Activated T-cell treated with anti-CD3 and anti-CD28 coated beads, Interleukin-2, amount 50 U/mL, for 24 hours (primary cell): ENCODE measurements around the gene TBX10.
"Not testable (repeated sequence)": the region's sequence is repeated elsewhere in the genome, so short reads cannot be mapped to it uniquely, and the experiment has no call there.

ENCODE experiments used
- DNase-seq: peaks from one replicate; pipeline ENCODE4 v3.0.0-alpha.2; 2020
- H3K27ac Mint-ChIP-seq: 2 replicates; pipeline ENCODE4 v1.8.0; 2020; ENCODE audit warnings: mild to moderate bottlenecking, mixed read lengths
- H3K27me3 Mint-ChIP-seq: 2 replicates; pipeline ENCODE4 v1.8.0; 2020; ENCODE audit warnings: mixed read lengths
- H3K36me3 Mint-ChIP-seq: 2 replicates; pipeline ENCODE4 v1.8.0; 2020; ENCODE audit warnings: low read depth, mixed read lengths
- H3K4me1 Mint-ChIP-seq: 2 replicates; pipeline ENCODE4 v1.8.0; 2020; ENCODE audit warnings: low read depth, mixed read lengths
- H3K4me3 Mint-ChIP-seq: 2 replicates; pipeline ENCODE4 v1.8.0; 2020; ENCODE audit warnings: mild to moderate bottlenecking, moderate library complexity, mixed read lengths
- H3K9me3 Mint-ChIP-seq: 2 replicates; pipeline ENCODE4 v1.8.0; 2020; ENCODE audit warnings: mixed read lengths

Gene TBX10

DNA sequence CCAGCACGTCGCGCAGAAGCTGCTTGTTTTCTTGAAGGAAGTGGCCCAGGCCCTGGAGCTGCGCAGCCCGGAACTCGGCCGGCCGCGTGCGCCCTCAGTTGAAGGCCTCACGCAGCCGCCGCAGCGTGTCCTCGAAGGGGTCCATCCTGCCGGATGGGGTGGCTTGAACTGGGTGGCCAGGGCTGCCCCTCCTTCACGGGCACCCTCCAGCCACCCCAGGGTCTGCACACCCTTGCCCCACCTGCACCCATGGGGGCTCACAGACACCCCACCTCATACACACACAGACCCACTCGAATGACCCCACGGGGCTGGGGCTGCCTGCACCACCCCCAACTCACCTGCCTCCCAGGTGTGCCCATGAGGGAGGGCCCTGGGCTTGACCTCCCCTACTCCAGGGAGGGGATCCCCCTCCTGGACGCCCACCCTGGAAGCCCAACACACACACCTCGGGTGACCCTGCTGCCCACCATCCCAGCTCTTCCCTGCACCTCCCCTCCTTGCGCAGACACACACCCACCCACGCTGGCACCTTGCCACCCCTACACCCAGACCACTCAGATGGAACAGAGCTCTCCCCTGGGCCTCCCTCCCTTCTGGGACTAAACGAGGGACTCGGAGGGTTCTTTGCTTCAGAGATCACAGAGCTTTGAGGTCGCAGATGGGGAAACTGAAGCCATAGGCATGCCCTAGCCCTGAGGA, 28.1 kb upstream of the TBX10 start:
- DNase-seq: no peak
- H3K9me3 Mint-ChIP-seq: no peaks in the 10 kb centered on the region
- no peaks in the 10 kb centered on the region for H3K36me3 Mint-ChIP-seq
- H3K4me3 Mint-ChIP-seq: no peak overlapping the region
- H3K27ac Mint-ChIP-seq: no peak overlapping the region
- H3K27me3 Mint-ChIP-seq: no peaks in the 10 kb centered on the region
- no peaks in the 10 kb centered on the region for H3K4me1 Mint-ChIP-seq

- H3K27ac Mint-ChIP-seq: no peak overlapping the region
- no peaks in the 10 kb centered on the region for H3K27me3 Mint-ChIP-seq
- H3K9me3 Mint-ChIP-seq: no peaks in the 10 kb centered on the region
- no peaks in the 10 kb centered on the region for H3K36me3 Mint-ChIP-seq
- H3K4me1 Mint-ChIP-seq: no peaks in the 10 kb centered on the region
- no peak overlapping the region for H3K4me3 Mint-ChIP-seq
- DNase-seq: no peak
Measured at GRCh38 chr11:67666676-67667489, 27.3 kb upstream of the TBX10 start.

- Mint-ChIP-seq H3K36me3 (no peaks in the 10 kb centered on the region), H3K4me1 (no peaks in the 10 kb centered on the region), H3K4me3 (no peak overlapping the region), H3K9me3 (no peaks in the 10 kb centered on the region), H3K27me3 (no peaks in the 10 kb centered on the region), H3K27ac (no peak overlapping the region)
- no peak for DNase-seq
Measured at GRCh38 chr11:67666303-67666645, 26.7 kb upstream of the TBX10 start.

- Mint-ChIP-seq H3K27me3 (no peaks in the 10 kb centered on the region), H3K9me3 (no peaks in the 10 kb centered on the region), H3K36me3 (no peaks in the 10 kb centered on the region), H3K4me1 (no peaks in the 10 kb centered on the region), H3K27ac (no peak overlapping the region), H3K4me3 (no peak overlapping the region)
- no peak for DNase-seq
Measured at GRCh38 chr11:67665541-67666302, 26.2 kb upstream of the TBX10 start.

DNA sequence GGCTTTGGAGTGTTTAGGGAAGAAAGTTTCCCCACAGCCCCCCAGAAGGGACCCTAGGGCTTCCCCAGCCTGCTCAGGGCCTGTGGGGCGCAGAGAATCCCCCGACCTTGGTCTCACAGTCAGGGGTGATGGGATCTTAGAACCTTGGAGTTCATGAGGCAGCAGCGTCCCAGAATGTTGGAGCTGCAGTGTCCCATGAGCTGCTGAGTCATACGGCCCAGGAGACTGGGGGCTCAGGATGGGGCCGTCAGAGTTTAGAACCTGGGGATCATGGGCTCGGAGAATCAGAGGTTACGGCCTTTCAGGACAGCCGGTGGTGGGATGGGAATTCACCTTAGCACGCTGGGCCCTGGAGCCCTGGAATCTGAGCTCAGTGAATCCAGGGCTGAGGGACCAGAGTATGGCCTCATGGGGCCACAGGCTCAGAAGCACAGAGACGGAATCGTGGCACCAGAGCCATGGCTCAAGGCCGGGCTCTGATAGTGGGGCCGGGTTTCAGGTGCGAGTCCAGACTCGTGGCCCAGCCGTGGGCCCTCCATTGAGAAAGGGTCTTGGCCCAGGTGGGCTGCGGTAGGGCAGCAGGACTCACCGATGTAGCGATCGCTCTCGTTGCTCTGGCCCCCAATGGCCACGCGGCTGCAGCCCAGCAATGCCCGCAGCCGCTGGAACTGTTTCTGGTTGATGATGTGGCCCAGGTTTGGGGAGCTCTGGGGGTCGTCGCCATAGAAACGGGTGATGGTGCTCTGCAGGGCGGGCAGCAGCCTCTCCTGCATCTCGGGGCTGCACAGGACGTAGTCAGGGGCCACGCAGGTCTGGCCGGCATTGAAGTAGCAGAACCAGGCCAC, 25.4 kb upstream of the TBX10 start:
- Mint-ChIP-seq H3K27me3 (no peaks in the 10 kb centered on the region), H3K4me1 (no peaks in the 10 kb centered on the region), H3K4me3 (no peak overlapping the region), H3K27ac (no peak overlapping the region), H3K9me3 (no peaks in the 10 kb centered on the region), H3K36me3 (no peaks in the 10 kb centered on the region)
- DNase-seq: no peak

GRCh38 chr11:67664213-67664585, 24.6 kb upstream of the TBX10 start:
- no peaks in the 10 kb centered on the region for H3K4me1 Mint-ChIP-seq
- no peaks in the 10 kb centered on the region for H3K36me3 Mint-ChIP-seq
- no peak overlapping the region for H3K4me3 Mint-ChIP-seq
- DNase-seq: no peak
- no peaks in the 10 kb centered on the region for H3K27me3 Mint-ChIP-seq
- H3K9me3 Mint-ChIP-seq: no peaks in the 10 kb centered on the region
- H3K27ac Mint-ChIP-seq: no peak overlapping the region

GRCh38 chr11:67663532-67664212, 24.1 kb upstream of the TBX10 start:
- Mint-ChIP-seq H3K4me3 (no peak overlapping the region), H3K4me1 (peaks cover 2% of the 10 kb centered on the region), H3K36me3 (no peaks in the 10 kb centered on the region), H3K9me3 (no peaks in the 10 kb centered on the region), H3K27ac (no peak overlapping the region), H3K27me3 (no peaks in the 10 kb centered on the region)
- DNase-seq: no peak

DNA sequence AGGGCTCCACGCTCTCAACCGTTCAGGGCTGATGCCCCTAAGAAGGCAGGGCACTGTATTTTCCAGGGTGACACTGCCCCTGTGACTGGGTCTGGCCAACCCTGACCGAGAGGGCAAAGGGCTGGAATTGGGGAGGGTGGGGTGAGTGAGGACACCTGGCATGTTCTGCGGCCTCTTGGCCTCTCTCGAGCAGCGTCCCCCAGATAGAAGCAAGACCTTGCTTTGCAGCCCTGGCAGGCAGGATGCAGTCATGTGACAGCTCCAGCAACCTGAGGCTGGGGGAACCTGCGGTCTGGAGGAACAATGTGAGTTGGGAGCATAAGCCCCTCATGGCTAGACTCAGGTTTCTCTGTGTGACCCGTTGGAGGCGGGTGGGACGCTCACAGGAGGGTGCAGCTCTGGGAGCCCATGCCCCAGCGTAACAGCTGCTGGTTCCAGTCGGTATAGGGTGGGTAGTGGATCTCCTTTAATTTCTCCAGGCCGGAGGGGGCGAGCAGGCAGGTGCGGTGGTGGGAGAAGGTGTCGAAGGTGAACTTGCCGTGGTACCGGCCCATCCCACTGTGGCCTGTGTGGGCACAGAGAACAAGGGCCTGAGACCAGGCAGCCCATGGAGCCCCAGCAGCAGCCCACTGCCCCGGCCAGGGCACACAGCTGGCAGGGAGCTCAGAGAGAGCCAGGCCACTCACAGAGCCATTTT, 23.4 kb upstream of the TBX10 start:
- H3K4me1 Mint-ChIP-seq: peaks cover 2% of the 10 kb centered on the region
- no peak overlapping the region for H3K27ac Mint-ChIP-seq
- H3K27me3 Mint-ChIP-seq: no peaks in the 10 kb centered on the region
- no peaks in the 10 kb centered on the region for H3K36me3 Mint-ChIP-seq
- no peaks in the 10 kb centered on the region for H3K9me3 Mint-ChIP-seq
- DNase-seq: no peak
- H3K4me3 Mint-ChIP-seq: no peak overlapping the region

DNA sequence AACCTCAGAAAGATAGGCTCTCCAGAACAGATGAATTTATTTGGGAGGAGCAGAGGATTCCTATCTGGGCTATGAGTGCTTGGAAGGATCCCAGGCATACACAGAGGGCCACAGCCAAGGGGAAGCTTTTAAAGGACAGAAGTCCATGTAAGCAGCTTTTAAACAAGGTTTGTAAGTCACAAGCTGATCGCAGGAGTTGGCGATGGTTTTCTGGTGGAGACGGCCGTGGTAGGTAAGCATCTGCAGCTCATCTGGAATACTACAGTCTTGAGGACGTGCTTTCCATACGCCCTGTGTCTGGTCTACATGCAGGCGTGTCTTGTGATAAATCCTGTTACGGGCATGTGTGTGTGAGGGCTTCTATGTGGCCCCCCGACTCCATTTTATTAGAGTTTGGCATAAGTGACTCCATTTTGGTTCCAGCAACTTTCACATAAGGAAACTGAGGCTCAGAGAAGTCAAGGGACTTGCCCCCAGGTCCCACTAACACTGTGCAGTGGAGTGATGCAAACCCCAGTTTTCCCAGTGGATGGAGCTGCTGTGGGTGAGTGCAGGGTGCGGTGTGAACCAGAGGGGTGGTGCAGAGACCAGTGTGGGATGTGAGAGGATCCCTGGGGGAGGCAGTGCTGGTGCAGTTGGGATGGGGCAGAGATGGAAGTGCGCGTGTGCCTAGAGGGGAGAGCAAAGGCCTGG, 22.7 kb upstream of the TBX10 start:
- H3K4me3 Mint-ChIP-seq: no peak overlapping the region
- peaks cover 7% of the 10 kb centered on the region for H3K4me1 Mint-ChIP-seq
- H3K9me3 Mint-ChIP-seq: no peaks in the 10 kb centered on the region
- H3K27me3 Mint-ChIP-seq: no peaks in the 10 kb centered on the region
- no peak for DNase-seq
- H3K36me3 Mint-ChIP-seq: no peaks in the 10 kb centered on the region
- H3K27ac Mint-ChIP-seq: no peak overlapping the region

DNA sequence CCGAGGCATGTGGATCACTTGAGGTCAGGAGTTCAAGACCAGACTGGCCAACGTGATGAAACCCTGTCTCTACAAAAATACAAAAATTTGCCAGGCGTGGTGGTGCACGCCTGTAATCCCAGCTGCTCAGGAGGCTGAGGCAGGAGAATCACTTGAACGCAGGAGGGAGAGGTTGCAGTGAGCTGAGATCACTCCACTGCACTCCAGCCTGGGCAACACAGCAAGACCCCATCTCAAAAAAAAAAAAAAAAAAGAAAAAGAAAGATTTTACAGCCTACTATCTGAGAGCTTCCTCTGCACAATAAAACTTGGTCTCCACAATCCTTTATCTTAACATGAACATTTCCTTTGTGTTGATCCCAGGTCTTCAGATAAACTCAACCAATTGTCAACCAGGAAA, 21.2 kb upstream of the TBX10 start:
- not testable (repeated sequence) for H3K4me3 Mint-ChIP-seq, H3K36me3 Mint-ChIP-seq, H3K27me3 Mint-ChIP-seq, DNase-seq, H3K27ac Mint-ChIP-seq, H3K9me3 Mint-ChIP-seq
- peaks cover 13% of the 10 kb centered on the region for H3K4me1 Mint-ChIP-seq

GRCh38 chr11:67659651-67660165, 20.1 kb upstream of the TBX10 start:
- not testable (repeated sequence) for H3K36me3 Mint-ChIP-seq, H3K4me3 Mint-ChIP-seq, H3K9me3 Mint-ChIP-seq, H3K27ac Mint-ChIP-seq, DNase-seq, H3K27me3 Mint-ChIP-seq
- H3K4me1 Mint-ChIP-seq: peaks cover 13% of the 10 kb centered on the region

GRCh38 chr11:67657300-67657699, 17.7 kb upstream of the TBX10 start:
- no peak for DNase-seq
- H3K4me1 Mint-ChIP-seq: peaks cover 13% of the 10 kb centered on the region
- H3K36me3 Mint-ChIP-seq: no peaks in the 10 kb centered on the region
- H3K4me3 Mint-ChIP-seq: no peak overlapping the region
- H3K27ac Mint-ChIP-seq: no peak overlapping the region
- H3K9me3 Mint-ChIP-seq: no peaks in the 10 kb centered on the region
- H3K27me3 Mint-ChIP-seq: no peaks in the 10 kb centered on the region
